GM19035 (cell line): Measurements from ENCODE around the gene TENM3.

Source experiments
- ATAC-seq: cut with Tn5 transposase; IDR thresholded peaks from one replicate; pipeline ENCODE4 v1.9.1; 2021; ENCODE audit not compliant: unreplicated experiment

TENM3 gene

GRCh38 chr4:182655340-182655739, 412.1 kb downstream of the TENM3 start:
- no peak for ATAC-seq

- no peak for ATAC-seq
Measured at GRCh38 chr4:182662551-182662950, 419.3 kb downstream of the TENM3 start.

GRCh38 chr4:182671231-182671630, 428.0 kb downstream of the TENM3 start:
- no peak for ATAC-seq

GRCh38 chr4:182671749-182672148, 428.5 kb downstream of the TENM3 start:
- ATAC-seq = no peak

GRCh38 chr4:182678590-182678989, 435.4 kb downstream of the TENM3 start:
- ATAC-seq = no peak

GRCh38 chr4:182679533-182679932, 436.3 kb downstream of the TENM3 start:
- ATAC-seq = no peak

- ATAC-seq = no peak
Measured at GRCh38 chr4:182680234-182680653, 437.0 kb downstream of the TENM3 start.

- no peak for ATAC-seq
Measured at GRCh38 chr4:182683661-182684060, 440.5 kb downstream of the TENM3 start.

GRCh38 chr4:182684796-182685195, 441.6 kb downstream of the TENM3 start:
- no peak for ATAC-seq

GRCh38 chr4:182688081-182688480, 444.9 kb downstream of the TENM3 start:
- no peak for ATAC-seq

- ATAC-seq = no peak
Measured at GRCh38 chr4:182694551-182694950, 451.3 kb downstream of the TENM3 start.

- ATAC-seq = no peak
Measured at GRCh38 chr4:182695009-182695408, 451.8 kb downstream of the TENM3 start.

- no peak for ATAC-seq
Measured at GRCh38 chr4:182695842-182696241, 452.6 kb downstream of the TENM3 start.

GRCh38 chr4:182697094-182697493, 453.9 kb downstream of the TENM3 start:
- ATAC-seq = no peak

- no peak for ATAC-seq
Measured at GRCh38 chr4:182698212-182698611, 455.0 kb downstream of the TENM3 start.

- ATAC-seq = no peak
Measured at GRCh38 chr4:182699201-182699600, 456.0 kb downstream of the TENM3 start.

- ATAC-seq = no peak
Measured at GRCh38 chr4:182699795-182700194, 456.6 kb downstream of the TENM3 start.

GRCh38 chr4:182700362-182701160, 457.4 kb downstream of the TENM3 start:
- no peak for ATAC-seq

GRCh38 chr4:182704077-182704476, 460.9 kb downstream of the TENM3 start:
- ATAC-seq = no peak

GRCh38 chr4:182704948-182705347, 461.7 kb downstream of the TENM3 start:
- no peak for ATAC-seq

- no peak for ATAC-seq
Measured at GRCh38 chr4:182705389-182705788, 462.2 kb downstream of the TENM3 start.

- ATAC-seq = no peak
Measured at GRCh38 chr4:182711211-182711610, 468.0 kb downstream of the TENM3 start.

- ATAC-seq = no peak
Measured at GRCh38 chr4:182715548-182715947, 472.3 kb downstream of the TENM3 start.
